ENCODE results near the gene AHSG. TPM values are rescaled to one million over a fixed set of nuclear protein-coding genes. Genes with fewer than 3 reads are reported as not detected.

AHSG gene
- total and polyA plus RNA-seq, 2 donors (not counting 3 experiments of a cell fraction or from before 2014, with no cell fraction given) = not detected

GRCh38 chr3:186620213-186621092 is 7.6 kb downstream of the AHSG start:
- Histone ChIP-seq H4K20me1 (replicated peaks; ENCODE audit: control insufficient read depth, extremely low read depth, insufficient read depth, low read length) (no peaks in the 10 kb centered on the region), H2AFZ (ENCODE audit: low read depth, low read length) (no peak overlapping the region), H3K27me3 (ENCODE audit: control insufficient read depth in 2 of 2, insufficient read depth in 2 of 2, low read length in 2 of 2) (peaks cover 6 to 11% of the 10 kb centered on the region in 2 experiments), H3K79me2 (ENCODE audit: control insufficient read depth, insufficient read depth, low read length) (no peaks in the 10 kb centered on the region), H3K4me2 (ENCODE audit: insufficient read depth, low read length) (no peak overlapping the region), H3K4me1 (ENCODE audit: control insufficient read depth, extremely low read depth, insufficient read depth, low read length) (no peaks in the 10 kb centered on the region), H3K9me1 (replicated peaks; ENCODE audit: control insufficient read depth, extremely low read depth, insufficient read depth, low read length) (no peaks in the 10 kb centered on the region), H3K9me3 (replicated peaks; ENCODE audit: control insufficient read depth, insufficient read depth, low read length) (no peaks in the 10 kb centered on the region), H3K36me3 (ENCODE audit: control insufficient read depth in 2 of 2, extremely low read depth in 1 of 2, insufficient read depth in 2 of 2, low read length in 2 of 2) (no peaks in the 10 kb centered on the region), H3K9ac (replicated peaks; ENCODE audit: extremely low read depth, insufficient read depth, low read length) (no peak overlapping the region), H3K4me3 (replicated peaks in 1 of 3; ENCODE audit: insufficient read depth in 1 of 3, low read depth in 1 of 3, low read length in 3 of 3) (no peak overlapping the region), H3K27ac (ENCODE audit: insufficient read depth, low read depth, low read length) (no peak overlapping the region)
- DNase-seq (ENCODE audit: low read depth, low spot score) (no peak), FAIRE-seq (no peak)
- ChIA-PET POLR2A (no interaction called here), CTCF (interaction anchor here (0.7 to 1.6 kb wide), 4 partner anchors 10 to 201 kb away, joined by 3 to 5 read pairs (median 4); no protein-coding TSS in a partner anchor)
- no TSS peak for BruUV-seq (replicated peaks)
- intact Hi-C loops (cut with micrococcal nuclease) (no loop called here), dilution Hi-C loops (cut with MboI; ENCODE audit: extremely low pct_ligation_motif_present, low sequenced_read_pairs) (no loop called here)
- TF ChIP-seq POLR2A (IDR thresholded peaks at IDR 0.05; ENCODE audit: low read depth, low read length) (no peak), MYC (IDR thresholded peaks at IDR 0.05; ENCODE audit: low read depth, low read length) (no peak), MAX (IDR thresholded peaks at IDR 0.05; ENCODE audit: insufficient read depth, insufficient read length) (no peak), CTCF (IDR thresholded peaks at IDR 0.05; ENCODE audit: extremely low read depth in 1 of 2, insufficient read depth in 1 of 2, low read depth in 1 of 2, low read length in 2 of 2) (no peak), GATA2 (IDR thresholded peaks at IDR 0.05; ENCODE audit: insufficient read depth, insufficient read length, low read depth, low read length) (no peak), JUN (IDR thresholded peaks at IDR 0.05; ENCODE audit: borderline replicate concordance, insufficient read depth, insufficient read length, low read depth) (no peak), EZH2 (IDR thresholded peaks at IDR 0.05; ENCODE audit: borderline replicate concordance, low read depth, low read length, severe bottlenecking) (no peak), FOS (IDR thresholded peaks at IDR 0.05; ENCODE audit: borderline replicate concordance, insufficient read depth, low read length) (no peak), POLR2AphosphoS5 (IDR thresholded peaks at IDR 0.05; ENCODE audit: insufficient read depth, low read depth, low read length) (no peak)
